ENCODE results near the gene DRC3.

DRC3 gene

DNA sequence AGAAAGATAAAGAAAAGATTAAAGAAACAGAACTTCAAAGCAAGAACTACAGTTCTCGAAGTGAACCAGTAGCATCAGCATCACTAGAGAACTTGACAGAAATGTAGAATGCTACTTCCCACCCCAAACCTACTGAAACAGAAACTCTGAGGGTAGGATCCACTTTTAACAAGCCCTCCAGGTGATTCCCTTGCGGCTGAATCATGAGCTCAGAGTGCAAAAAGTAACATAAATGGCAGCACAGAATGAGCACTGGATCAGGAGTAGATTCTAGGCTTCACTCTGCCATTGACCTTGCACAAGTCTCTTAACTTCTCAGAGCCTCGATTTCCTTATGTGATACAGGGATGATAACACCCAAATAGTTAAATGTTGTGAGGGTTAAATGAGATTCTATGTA is 6.3 kb upstream of the DRC3 start:
- no peak for DNase-seq (ENCODE audit: low read depth)

DNA sequence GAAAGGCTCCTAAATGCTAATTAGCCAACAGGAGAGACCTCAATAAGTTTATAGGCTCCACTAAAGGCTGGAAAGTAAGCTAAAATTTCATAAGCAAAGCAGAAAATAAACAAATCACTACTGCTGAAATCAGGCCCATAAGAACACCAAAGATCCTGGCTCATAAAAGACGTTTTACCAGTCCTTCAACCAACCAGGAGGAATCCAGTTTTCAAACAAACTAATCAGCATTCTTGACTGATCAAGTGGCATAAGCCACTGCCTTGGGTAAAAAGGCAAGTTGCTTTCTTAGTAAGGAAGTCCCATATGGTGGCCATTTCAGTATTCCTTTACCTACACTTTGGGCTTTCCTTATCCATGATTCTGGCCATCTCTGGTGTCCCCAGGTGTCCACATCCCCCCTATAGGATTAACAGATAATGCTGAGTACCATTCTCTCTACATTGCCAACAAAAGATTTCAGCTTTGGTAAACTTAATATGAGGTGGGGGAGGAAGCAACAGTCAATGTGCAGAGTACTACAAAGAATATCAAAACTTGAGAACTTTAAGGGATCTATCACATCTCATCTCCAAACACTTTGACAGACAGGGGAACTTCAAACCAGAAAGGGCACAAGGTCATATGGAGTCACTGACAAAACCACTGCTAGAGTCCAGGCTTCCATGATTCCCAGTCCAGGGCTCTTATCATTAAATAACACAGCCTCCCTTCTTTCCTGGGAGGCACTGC is 1.8 kb upstream of the DRC3 start:
- DNase-seq (ENCODE audit: low read depth), result no peak

DNA sequence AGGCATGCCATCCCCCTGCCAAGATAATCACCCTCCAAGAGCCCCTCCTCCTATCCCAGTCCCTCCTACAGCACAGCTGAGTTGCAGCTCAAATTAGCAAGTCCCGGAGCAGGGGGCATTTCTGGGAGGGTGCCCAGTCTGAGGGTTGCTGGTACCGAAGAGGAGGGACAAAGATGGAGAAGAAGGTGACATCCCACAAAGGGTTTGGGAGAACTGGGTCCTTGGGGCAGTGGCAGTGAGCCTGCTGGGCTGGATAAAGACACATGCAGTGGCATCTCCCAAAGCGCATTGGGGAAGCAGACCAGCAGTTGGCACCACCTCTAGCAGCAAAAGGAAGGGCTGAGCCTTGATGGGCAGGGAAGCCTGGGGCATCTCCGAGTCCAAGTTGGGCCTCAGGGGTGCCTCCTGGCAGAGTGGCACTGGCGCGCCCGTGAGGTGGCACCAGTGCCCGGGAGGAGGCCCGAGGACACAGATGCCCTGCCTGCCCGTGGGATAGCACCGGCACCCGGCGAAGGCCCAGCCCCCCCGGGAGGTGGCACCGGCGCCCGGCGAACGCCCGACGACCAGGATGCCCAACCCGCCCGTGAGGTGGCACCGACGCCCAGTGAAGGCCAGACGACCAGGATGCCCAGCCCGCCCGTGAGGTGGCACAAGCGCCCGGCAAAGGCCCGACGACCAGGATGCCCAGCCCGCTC is 1.1 kb upstream of the DRC3 start:
- no peak for DNase-seq (ENCODE audit: low read depth)

DNA sequence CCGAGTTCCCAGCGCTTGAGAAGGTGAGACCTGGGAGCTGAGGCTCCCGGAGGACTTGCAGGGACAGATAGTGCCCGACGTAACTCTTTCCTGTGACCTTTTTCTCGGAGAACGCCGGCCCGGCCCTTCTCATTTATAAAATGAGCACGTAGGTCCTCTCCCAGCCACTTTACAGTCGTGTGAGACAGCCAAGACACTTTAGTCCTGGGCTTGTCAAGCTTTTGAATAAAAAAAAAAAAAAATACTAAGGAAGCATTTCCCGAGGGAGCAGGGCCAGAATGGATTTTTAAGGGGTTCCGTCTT is 241 bp downstream of the DRC3 start:
- no peak for DNase-seq (ENCODE audit: low read depth)

DNA sequence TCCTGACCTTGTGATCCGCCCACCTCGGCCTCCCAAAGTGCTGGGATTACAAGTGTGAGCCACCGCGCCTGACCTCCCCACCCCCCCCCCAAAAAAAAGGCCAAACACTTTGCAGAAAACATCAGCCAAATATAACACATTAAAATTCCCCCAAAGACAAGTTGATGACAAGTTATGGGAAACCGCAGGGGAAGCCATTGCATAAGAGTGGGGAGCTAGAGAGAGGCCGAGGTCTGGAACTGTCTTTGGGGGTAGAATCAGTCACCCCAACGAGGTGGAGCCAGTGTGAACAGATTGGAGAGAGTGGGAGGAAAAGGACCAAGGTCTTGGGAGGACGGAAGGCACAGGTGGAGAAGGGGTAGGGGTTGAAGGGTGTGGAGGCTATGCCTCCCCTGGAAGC is 2.8 kb downstream of the DRC3 start:
- no peak for DNase-seq (ENCODE audit: low read depth)

DNA sequence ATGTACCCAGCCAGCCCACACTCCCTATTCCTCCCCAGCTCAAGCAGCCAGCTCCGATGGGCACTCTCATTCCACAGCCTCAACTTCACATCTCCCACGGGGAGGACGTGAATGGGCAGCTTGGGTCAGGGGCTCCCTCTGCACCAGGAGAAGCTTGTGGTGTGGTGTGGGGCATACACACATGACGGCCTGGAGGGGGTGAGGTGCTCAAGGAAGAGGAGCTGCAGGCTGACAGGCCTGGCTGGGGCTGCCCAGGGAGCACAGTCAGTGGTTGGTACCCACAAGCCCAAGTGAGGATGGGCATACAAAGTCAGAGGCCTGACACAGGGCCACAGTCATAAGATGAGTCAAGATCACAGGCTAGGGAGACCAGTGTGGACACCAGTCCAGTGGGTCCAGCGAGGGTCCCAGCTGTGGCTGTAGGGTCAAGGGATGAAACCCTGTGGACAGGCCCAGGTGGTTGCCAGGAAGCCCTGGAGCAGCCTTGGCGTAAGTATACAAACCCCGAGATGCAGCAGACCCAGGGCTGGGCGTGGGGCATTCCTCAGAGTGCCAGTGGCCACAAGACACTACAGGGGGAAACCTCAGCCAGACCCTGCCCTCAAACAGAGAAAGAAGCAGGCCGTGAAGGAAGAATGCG is 4.4 kb downstream of the DRC3 start:
- no peak for DNase-seq (ENCODE audit: low read depth)

DNA sequence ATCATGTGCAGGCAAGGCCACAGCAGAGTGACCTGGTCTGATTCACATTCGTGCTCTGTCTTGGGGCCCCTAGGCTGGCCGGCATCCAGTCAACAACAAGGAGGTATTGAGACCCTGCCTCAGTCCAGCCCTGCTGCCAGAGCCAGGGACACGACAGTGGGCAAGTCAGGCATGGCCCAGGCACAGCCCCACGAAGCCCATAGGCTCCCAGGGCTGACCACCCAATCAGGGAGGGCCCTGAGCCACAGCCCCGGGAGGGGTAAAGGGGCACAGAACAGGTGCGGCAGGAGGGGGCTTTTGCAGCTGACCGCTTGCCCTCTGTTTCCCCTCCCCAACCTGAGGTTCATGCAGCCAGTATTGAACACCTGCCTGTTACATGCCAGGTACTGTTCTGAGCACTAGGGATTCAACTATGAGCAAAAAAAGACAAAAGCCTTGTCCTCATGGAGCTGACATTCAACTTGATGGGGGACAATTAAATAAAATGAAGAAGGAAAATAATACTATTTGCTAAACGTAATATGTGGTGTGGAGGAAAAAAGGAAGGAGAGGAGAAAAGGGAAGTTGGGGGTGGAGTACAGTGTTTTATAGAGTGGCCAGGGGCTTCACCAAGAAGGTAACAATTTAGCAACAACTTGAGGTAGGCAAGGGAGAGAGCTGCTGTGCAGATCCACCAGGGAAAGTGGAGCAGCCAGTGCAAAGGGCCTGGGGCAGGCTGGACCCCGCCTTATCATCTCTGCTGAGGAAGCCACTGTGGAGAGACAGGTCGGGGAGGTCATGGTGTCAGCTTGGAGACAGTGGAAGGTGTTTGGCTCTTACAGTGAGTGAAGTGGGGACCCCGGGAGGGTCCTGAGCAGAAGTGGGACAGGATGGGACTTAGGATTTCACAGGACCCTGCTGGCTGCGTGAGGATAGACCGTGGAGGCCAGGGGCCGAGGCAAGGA is 6.1 kb downstream of the DRC3 start:
- DNase-seq (ENCODE audit: low read depth), result no peak

DNA sequence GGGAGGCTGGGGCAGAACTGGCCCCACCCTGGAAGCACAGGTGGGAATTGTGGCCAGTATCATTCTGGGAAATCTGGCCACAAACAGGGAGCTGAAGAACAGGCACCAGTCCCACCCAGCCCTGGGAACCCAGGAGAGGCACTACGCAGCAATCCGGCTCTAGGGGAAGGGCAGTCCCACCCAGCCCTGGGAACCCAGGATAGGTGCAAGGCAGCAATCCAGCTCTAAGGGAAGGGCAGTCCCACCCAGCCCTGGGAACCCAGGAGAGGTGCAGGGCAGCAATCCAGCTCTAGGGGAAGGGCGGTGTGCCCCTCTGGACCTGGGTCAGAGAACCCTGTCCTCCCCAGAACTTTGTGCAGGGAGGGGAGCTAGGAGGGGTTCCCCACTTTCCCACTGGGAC is 7.1 kb downstream of the DRC3 start:
- DNase-seq (ENCODE audit: low read depth), result no peak

DNA sequence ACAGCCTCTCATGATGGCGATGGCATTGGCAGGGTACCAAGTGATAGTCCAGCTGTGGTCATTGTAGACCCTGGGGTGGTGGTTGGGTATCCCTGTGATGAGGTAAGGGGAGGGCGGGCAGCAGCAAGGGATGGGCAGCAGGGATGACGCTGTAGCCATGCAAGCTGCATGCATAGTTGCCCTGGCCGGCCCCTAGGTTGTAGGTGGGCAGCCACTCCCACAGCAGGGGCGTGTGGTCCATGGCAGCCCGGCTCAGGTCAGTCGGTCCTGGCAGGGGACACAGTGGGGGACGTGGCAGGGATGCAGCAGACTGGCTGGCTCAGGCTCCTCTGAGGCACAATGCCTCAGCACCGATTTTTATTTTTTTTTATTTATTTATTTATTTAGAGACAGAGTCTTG is 8.7 kb downstream of the DRC3 start:
- DNase-seq (ENCODE audit: low read depth), result no peak

DNA sequence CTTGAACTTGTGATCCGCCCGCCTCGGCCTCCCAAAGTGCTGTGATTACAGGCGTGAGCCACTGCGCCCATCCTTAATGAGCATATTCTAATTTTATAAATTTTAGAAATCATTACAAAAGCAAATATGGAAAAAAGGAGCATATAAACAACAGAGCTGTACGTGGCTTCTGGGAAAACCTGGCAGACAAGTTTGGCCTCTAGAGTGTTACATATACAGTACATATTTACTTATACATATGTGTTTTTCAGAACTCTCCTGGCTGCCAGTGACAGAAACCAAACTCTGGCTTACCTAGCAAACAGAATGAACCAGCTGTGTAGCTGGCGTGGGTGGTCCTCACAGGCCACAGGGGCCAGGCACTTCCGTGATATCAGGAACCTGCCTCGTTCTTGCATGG is 10.1 kb downstream of the DRC3 start:
- DNase-seq (ENCODE audit: low read depth), result no peak

DNA sequence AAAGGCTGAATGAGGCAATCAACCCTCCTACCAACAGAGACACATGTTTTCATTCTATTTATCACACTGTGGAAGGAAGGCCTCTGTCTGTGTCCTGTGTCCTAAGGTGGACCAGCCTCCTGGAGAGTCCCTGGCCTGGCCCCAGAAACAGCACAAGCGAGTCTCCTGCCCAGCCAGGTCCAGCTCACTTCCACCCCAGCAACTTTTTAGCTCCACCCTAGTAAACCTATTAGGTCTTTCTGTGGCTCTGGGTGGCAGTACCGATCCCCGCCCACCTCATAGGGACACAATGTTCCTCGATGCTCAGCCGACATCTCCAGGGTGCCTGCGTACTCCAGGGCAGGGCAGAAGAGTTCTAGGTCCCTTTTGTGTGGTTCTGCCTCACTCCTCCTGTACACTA is 10.7 kb downstream of the DRC3 start:
- DNase-seq (ENCODE audit: low read depth), result no peak

DNA sequence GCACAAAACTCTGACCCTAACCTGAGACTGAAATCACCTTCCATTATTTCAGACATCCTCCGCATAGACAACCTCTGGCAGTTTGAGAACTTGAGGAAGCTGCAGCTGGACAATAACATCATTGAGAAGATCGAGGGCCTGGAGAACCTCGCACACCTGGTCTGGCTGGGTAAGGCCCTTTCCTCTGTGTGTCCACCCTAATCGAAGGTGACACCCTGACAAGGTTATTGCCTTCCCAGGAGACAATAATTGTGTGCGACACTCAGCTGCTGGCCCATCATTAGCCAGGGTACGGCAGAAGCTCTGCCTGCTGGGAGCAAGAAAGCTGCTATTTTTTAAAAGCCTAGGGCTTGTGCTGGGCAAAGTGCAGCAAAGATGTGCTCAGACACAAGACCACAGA is 11.1 kb downstream of the DRC3 start:
- no peak for DNase-seq (ENCODE audit: low read depth)

DNA sequence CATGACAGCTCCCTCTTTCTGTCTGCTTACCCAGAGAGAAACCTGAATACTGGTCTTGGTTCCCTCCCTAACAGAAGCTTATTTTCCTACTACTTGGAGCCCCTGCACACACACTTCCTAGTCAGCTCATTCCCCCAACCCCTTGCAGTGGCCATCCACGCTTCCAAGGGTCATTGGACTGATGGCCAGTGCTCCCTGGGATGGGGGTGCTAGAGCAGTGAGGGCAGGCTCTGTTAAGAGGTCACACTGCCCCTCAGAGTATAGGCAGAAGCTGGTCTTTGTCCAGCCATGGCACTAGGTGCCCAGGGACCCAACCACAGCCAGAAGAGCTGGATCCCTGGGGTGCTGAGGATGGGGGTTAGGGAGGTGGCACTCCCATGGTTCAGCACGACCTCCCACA is 12.5 kb downstream of the DRC3 start:
- no peak for DNase-seq (ENCODE audit: low read depth)

DNA sequence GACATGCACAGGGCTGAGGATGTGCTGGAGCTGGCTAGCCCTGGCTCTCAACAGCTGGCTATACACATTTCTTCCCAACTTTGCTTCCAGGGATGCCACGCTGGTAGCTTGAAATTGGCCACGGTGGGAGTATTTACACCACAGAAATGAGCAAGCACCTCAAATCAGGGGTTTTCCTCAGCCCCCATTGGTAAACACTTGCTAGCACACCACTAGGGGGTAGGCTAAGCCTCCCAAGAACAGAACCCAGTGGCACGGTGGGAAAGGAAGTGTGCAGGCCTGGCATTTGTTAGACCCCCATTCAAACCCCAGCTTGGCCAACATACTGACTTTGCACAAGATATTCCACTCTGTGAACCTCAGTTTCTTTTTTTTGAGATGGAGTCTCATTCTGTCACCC is 12.9 kb downstream of the DRC3 start:
- DNase-seq (ENCODE audit: low read depth), result no peak

DNA sequence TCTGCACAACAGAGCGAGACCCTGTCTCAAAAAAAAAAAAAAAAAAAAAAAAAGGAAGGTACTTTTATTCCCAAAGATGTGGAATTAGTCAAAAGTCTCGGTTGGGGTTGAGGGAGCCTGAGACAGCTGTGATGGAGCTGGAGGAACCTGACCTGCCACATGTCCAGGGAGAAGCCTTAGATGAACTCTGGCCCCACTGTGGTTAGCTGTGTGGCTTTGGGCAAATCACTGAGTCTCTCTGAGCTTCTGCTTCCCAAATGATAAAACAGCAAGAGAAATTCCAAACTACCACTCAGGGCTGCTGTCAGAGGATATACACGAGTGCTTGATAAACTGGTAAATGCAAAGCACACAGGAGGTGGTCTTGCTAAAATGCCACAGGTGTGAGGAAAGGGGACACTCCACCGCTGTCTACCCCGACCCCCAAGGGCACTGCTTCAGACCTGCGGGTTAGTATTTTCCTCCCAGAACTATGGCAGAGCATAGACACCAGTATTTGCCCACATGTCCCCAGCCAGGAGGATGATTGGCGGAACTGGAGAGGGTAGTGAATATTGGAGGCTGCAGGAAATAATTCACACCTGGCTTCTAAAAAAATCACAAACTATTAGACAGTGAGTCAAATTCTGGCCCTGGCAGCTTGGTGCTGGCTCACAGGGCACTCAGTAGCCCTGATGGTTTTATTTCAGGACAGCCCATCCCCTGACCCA is 14.7 kb downstream of the DRC3 start:
- DNase-seq (ENCODE audit: low read depth), result no peak

DNA sequence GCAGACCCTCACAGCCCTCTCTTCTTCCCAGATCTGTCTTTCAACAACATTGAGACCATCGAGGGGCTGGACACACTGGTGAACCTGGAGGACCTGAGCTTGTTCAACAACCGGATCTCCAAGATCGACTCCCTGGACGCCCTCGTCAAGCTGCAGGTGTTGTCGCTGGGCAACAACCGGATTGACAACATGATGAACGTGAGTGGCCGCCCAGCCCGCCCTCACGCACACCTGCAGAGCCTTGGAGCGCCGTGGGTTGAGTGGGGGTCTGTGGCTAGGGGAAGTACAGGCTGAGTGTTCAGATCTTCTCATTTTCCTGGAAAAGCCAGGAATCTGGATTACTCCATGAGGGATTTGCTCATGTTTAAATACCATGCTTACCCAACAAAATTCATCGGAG is 15.2 kb downstream of the DRC3 start:
- no peak for DNase-seq (ENCODE audit: low read depth)

DNA sequence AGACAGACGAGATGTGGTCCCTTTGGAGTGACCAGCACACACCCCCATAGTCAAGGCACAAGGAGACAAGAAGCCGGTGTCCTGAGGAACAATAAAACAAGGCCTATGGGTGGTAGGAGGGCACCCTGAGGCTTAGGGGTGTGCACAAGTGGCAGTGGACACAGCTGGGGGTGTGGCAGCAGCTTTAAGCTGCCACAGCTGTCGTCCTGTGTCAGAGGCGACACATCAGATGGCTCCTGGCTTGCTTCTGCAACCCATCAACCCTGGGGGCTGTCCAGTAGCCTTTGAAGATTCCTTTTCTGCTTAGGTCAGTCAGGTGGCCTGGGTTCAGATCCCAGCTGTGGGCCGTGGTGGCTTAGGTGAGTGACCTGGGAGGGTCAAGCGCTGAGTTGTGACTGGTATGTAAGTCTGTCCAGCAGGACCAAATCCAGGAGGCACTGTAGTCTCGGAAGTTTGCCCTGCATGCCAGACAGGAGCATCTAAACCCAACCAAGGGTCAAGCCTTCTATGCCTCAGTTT is 15.8 kb downstream of the DRC3 start:
- DNase-seq (ENCODE audit: low read depth), result no peak

DNA sequence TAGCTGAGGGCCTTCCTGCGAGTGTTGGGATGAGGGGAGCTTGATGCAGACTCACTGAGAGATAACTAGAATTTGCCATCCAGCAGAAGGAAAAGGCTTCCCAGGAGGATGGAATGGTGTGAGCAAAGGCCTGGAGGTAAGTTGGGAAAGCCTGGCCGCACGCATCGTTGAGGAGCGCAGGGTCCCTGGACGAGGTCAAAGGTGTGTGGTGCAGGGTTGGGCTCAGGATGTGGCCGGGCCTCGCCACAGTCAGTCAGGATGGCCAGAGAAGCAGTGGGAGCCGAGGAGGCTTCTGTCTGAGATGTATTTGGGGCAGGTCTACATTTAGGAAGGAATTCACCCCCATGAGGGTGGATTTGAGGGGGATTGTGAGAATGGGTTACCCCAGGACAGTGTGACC is 16.4 kb downstream of the DRC3 start:
- no peak for DNase-seq (ENCODE audit: low read depth)

DNA sequence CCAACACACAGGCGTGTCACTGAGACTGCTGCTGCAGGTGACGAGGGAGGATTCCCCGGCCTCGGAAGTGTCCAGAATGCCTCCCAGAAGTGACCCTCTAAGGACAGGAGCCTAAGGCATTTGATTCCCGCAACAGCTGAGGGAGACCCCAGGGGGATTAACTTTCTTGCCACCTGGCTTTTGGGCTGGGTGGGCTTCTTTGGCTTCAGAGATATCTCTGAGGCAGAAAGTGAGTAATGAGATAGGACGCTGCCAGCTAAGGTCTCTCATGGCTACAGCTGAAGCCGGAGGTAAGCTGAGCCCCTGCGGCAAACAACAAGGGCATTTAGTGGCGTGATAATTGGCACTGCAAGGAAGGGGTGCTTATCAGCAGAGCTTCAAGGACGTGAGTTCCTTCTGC is 17.0 kb downstream of the DRC3 start:
- DNase-seq (ENCODE audit: low read depth), result no peak

DNA sequence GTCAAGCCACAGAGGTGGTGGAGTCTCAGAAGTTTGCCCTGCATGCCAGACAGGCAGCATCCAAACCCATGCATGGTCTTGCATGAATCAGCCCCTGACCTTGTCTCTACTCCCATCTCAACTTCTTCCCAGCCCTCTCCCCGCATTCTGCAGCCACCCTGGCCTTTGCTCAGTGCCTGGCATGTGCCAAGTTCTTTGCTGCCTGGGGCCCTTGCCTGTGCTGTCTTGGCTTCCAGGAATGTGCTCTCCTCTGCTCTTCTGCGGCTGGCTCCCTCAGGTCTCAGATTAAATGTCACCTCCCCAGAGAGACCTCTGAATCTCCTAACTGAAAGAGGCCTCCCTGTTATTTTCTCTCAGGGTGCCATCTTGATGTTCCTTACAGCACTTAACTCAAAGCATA is 17.6 kb downstream of the DRC3 start:
- no peak for DNase-seq (ENCODE audit: low read depth)

DNA sequence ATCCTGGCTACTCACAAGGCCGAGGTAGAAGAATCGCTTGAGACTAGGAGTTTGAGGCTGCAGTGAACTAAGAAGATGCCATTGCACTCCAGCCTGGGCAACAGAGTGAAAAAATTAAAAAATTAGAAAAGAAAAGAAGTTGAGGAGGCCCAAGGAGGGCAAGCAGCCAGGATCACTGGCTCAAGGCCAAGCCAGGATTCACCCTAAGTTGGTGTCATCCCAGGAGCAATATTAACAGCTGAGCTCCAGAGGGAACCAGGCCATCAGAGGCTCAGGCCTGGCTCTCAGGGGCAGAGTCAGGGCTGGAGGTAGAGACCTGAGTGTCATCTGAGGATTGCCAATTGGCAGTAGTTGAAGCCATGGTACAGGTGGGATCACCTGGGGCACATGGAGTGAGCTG is 20.7 kb downstream of the DRC3 start:
- DNase-seq (ENCODE audit: low read depth), result no peak

DNA sequence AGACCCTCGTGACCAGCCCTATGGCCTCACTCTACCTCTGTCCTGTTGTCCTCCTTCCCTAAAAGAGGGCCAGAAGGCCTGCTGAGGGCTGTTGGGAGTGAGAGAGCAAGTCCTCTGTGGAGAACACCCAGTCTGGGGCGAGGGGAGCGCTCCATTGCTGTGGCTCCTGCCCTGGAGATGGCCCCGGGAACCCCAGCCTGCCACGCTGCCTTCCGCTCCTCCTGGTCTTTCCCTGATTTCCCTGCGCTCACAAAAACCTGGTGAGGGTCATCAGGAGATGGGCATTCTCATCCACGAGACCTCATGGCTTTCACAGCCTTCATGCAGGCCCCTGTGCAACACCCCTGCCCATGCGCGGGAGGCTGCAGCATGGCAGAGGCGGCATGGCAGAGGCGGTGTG is 21.2 kb downstream of the DRC3 start:
- no peak for DNase-seq (ENCODE audit: low read depth)
